SK-N-SH (cell line): ENCODE measurements around the gene CELF2. TPM values are rescaled to one million over a fixed set of nuclear protein-coding genes. Genes with fewer than 3 reads are reported as not detected.

Experiments
- CTCF ChIA-PET: fragments of 300-600, 350-600 bp; formaldehyde crosslinking; extraction: SDS; loops from one replicate; lab custom pipeline; 2021; lab: Yijun Ruan, JAX
- POLR2A ChIA-PET: fragments of 350-600 bp; sonication (Branson Sonifier 250); formaldehyde crosslinking; extraction: SDS; loops from one replicate; lab custom pipeline; 2020; ENCODE audit warnings: antibody characterized with exemption, inconsistent platforms; lab: Yijun Ruan, JAX
- DNase-seq: peaks from one replicate; pipeline ENCODE4 v3.0.0; 2012
- H2AFZ ChIP-seq: fragments of 200-600 bp; sonication (generic); 2 replicates; pipeline ENCODE4 v1.8.1; 2016; ENCODE audit warnings: antibody characterized with exemption, mild to moderate bottlenecking, low read depth
- H3F3A ChIP-seq: fragments of 200-600 bp; sonication (generic); replicated peaks from 2 replicates; pipeline ENCODE3; 2016; ENCODE audit warnings: antibody characterized with exemption, mild to moderate bottlenecking; ENCODE audit not compliant: insufficient read depth
- H3K27ac ChIP-seq, 2 experiments: fragments of 200-500 bp in 1 of 2; fragments of 200-600 bp in 1 of 2; sonication (Bioruptor generic) in 1 of 2; sonication (generic), shearing (Covaris generic) in 1 of 2; 2 replicates each; pipeline versions ENCODE4 v1.5.1 to v1.6.1; 2014 to 2016; ENCODE audit warnings: low read depth in 2 of 2, inconsistent platforms in 1 of 2, low read length in 1 of 2, mild to moderate bottlenecking in 1 of 2, mixed read lengths in 1 of 2
- H3K27me3 ChIP-seq: fragments of 200-600 bp; sonication (generic), shearing (Covaris generic); 2 replicates; pipeline ENCODE4 v1.6.1; 2016; ENCODE audit warnings: mixed run types; ENCODE audit not compliant: insufficient read depth
- H3K36me3 ChIP-seq, 2 experiments: fragments of 200-500 bp in 1 of 2; fragments of 200-600 bp in 1 of 2; sonication (Bioruptor generic) in 1 of 2; sonication (generic) in 1 of 2; replicated peaks in 1 of 2; 2 replicates each; pipeline versions ENCODE3 to v1.5.1; 2014 to 2016; ENCODE audit warnings: low read length in 1 of 2, mild to moderate bottlenecking in 1 of 2; ENCODE audit not compliant: insufficient read depth in 2 of 2, control insufficient read depth in 1 of 2
- H3K4me1 ChIP-seq, 2 experiments: fragments of 200-500 bp in 1 of 2; fragments of 200-600 bp in 1 of 2; sonication (Bioruptor generic) in 1 of 2; sonication (generic), shearing (Covaris generic) in 1 of 2; 2 replicates each; pipeline versions ENCODE4 v1.5.1 to v1.6.1; 2014 to 2016; ENCODE audit warnings: low read depth in 1 of 2, low read length in 1 of 2, mixed run types in 1 of 2; ENCODE audit not compliant: insufficient read depth in 2 of 2, control insufficient read depth in 1 of 2
- H3K4me2 ChIP-seq: fragments of 200-600 bp; sonication (generic), shearing (Covaris generic); 2 replicates; pipeline ENCODE4 v1.6.1; 2017; ENCODE audit warnings: mixed run types
- H3K4me3 ChIP-seq, 2 experiments: fragments of 200-500 bp in 1 of 2; fragments of 200-600 bp in 1 of 2; sonication (Bioruptor generic) in 1 of 2; sonication (generic), shearing (Covaris generic) in 1 of 2; 2 replicates each; pipeline versions ENCODE4 v1.5.1 to v1.8.1; 2014 to 2016; ENCODE audit warnings: low read depth in 2 of 2, inconsistent platforms in 1 of 2, low read length in 1 of 2, mild to moderate bottlenecking in 1 of 2, mixed read lengths in 1 of 2, moderate library complexity in 1 of 2
- H3K79me2 ChIP-seq: fragments of 200-600 bp; sonication (generic); 2 replicates; pipeline ENCODE4 v1.8.1; 2017; ENCODE audit warnings: mild to moderate bottlenecking; ENCODE audit not compliant: insufficient read depth
- H3K9ac ChIP-seq: fragments of 200-600 bp; sonication (generic); 2 replicates; pipeline ENCODE4 v1.6.1; 2017; ENCODE audit warnings: mixed run types
- H3K9me2 ChIP-seq: fragments of 200-600 bp; sonication (generic); 2 replicates; pipeline ENCODE4 v1.6.1; 2017; ENCODE audit warnings: mixed run types
- H3K9me3 ChIP-seq: fragments of 200-600 bp; sonication (generic); 2 replicates; pipeline ENCODE4 v1.6.1; 2017; ENCODE audit warnings: mixed run types, mild to moderate bottlenecking, moderate library complexity
- H4K20me1 ChIP-seq: fragments of 200-600 bp; sonication (generic); 2 replicates; pipeline ENCODE4 v1.6.1; 2017; ENCODE audit warnings: mild to moderate bottlenecking, mixed run types; ENCODE audit not compliant: insufficient read depth
- CHD2 ChIP-seq: fragments of 150-350 bp; IDR thresholded peaks from 2 replicates; pipeline ENCODE4 v1.6.1; 2018; ENCODE audit warnings: low read length; ENCODE audit not compliant: partially characterized antibody
- FOXJ3 ChIP-seq: sonication (generic); formaldehyde crosslinking; IDR thresholded peaks from 2 replicates; pipeline ENCODE4 v1.5.1; 2020; ENCODE audit warnings: mild to moderate bottlenecking, missing genetic modification reagents
- GABPA ChIP-seq: IDR thresholded peaks from 2 replicates; pipeline ENCODE4 v1.4.0; 2012; ENCODE audit warnings: low read depth, mild to moderate bottlenecking
- GATA2 ChIP-seq: sonication (generic); formaldehyde crosslinking; IDR thresholded peaks from 2 replicates; pipeline ENCODE4 v1.5.0; 2020; ENCODE audit warnings: mild to moderate bottlenecking, missing genetic modification reagents
- JUND ChIP-seq: IDR thresholded peaks from 2 replicates; pipeline ENCODE4 v1.4.0; 2012
- MEF2A ChIP-seq: IDR thresholded peaks from 2 replicates; pipeline ENCODE4 v1.4.0; 2012; ENCODE audit warnings: low read depth, borderline replicate concordance
- NFIC ChIP-seq: IDR thresholded peaks from 2 replicates; pipeline ENCODE4 v1.4.0; 2012; ENCODE audit warnings: borderline replicate concordance
- NRF1 ChIP-seq: IDR thresholded peaks from 2 replicates; pipeline ENCODE4 v1.6.1; 2012; ENCODE audit warnings: low read depth, mild to moderate bottlenecking, low read length
- RAD21 ChIP-seq: IDR thresholded peaks from 2 replicates; pipeline ENCODE4 v1.6.1; 2012; ENCODE audit warnings: mild to moderate bottlenecking, low read length
- RCOR1 ChIP-seq: fragments of 150-350 bp; IDR thresholded peaks from 2 replicates; pipeline ENCODE4 v1.6.1; 2017; ENCODE audit warnings: antibody characterized with exemption, low read length
- RFX5 ChIP-seq: IDR thresholded peaks from 2 replicates; pipeline ENCODE4 v1.6.1; 2012; ENCODE audit warnings: mild to moderate bottlenecking, improper control_type of control experiment, low read length
- RXRA ChIP-seq: IDR thresholded peaks from 2 replicates; pipeline ENCODE4 v1.4.0; 2012; ENCODE audit warnings: low read depth, mild to moderate bottlenecking, borderline replicate concordance
- SIN3A ChIP-seq: IDR thresholded peaks from 2 replicates; pipeline ENCODE4 v1.6.1; 2012; ENCODE audit warnings: low read depth, mild to moderate bottlenecking, low read length, moderate library complexity, borderline replicate concordance
- TAF1 ChIP-seq: IDR thresholded peaks from 2 replicates; pipeline ENCODE4 v1.6.1; 2012; ENCODE audit warnings: low read depth, mild to moderate bottlenecking, low read length, moderate library complexity, borderline replicate concordance
- TCF12 ChIP-seq: IDR thresholded peaks from 2 replicates; pipeline ENCODE4 v1.4.0; 2012
- TEAD4 ChIP-seq: IDR thresholded peaks from 2 replicates; pipeline ENCODE4 v1.4.0; 2012; ENCODE audit warnings: mild to moderate bottlenecking, borderline replicate concordance; ENCODE audit not compliant: insufficient read depth
- YY1 ChIP-seq: IDR thresholded peaks from 2 replicates; pipeline ENCODE4 v1.4.0; 2012; ENCODE audit warnings: low read depth, mild to moderate bottlenecking
- WGBS: methylation state at CpG from one replicate; pipeline ENCODE4 v1.1.6; 2017; ENCODE audit warnings: low lambda C conversion rate; 5-methylcytosine and 5-hydroxymethylcytosine counted together
- polyA plus RNA-seq, 3 experiments: library from polyadenylated mRNA; depleted of rRNA; stranded (reverse); fragments of >200 nt; gene quantifications; 2 replicates each; pipeline ENCODE4 v1.2.3, GENCODE V29; 2012
- TF ChIP-seq, protein P1 (sequence below): IDR thresholded peaks from 2 replicates; pipeline ENCODE4 v1.4.0; 2012; ENCODE audit warnings: low read depth
- TF ChIP-seq, protein P2 (sequence below): IDR thresholded peaks from 2 replicates; pipeline ENCODE4 v1.4.0; 2012; ENCODE audit warnings: low read depth, borderline replicate concordance
- TF ChIP-seq, protein P3 (sequence below): fragments of 200-600 bp; sonication (generic); IDR thresholded peaks from 2 replicates; pipeline ENCODE4 v1.6.1; 2017; ENCODE audit warnings: antibody characterized with exemption, mild to moderate bottlenecking, moderate library complexity

CELF2 gene
- polyA plus RNA-seq, 1 of the 3 experiments (the other 2 are of a cell fraction) = 0.03 TPM

- no peak overlapping the region for H2AFZ ChIP-seq
- TF ChIP-seq, protein P1, sequence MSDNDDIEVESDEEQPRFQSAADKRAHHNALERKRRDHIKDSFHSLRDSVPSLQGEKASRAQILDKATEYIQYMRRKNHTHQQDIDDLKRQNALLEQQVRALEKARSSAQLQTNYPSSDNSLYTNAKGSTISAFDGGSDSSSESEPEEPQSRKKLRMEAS = no peak
- TF ChIP-seq, protein P2, sequence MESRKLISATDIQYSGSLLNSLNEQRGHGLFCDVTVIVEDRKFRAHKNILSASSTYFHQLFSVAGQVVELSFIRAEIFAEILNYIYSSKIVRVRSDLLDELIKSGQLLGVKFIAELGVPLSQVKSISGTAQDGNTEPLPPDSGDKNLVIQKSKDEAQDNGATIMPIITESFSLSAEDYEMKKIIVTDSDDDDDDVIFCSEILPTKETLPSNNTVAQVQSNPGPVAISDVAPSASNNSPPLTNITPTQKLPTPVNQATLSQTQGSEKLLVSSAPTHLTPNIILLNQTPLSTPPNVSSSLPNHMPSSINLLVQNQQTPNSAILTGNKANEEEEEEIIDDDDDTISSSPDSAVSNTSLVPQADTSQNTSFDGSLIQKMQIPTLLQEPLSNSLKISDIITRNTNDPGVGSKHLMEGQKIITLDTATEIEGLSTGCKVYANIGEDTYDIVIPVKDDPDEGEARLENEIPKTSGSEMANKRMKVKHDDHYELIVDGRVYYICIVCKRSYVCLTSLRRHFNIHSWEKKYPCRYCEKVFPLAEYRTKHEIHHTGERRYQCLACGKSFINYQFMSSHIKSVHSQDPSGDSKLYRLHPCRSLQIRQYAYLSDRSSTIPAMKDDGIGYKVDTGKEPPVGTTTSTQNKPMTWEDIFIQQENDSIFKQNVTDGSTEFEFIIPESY = no peak
- no peak for TF ChIP-seq NFIC
- no peak for TF ChIP-seq YY1
- TF ChIP-seq SIN3A = no peak
- TF ChIP-seq, protein P3, sequence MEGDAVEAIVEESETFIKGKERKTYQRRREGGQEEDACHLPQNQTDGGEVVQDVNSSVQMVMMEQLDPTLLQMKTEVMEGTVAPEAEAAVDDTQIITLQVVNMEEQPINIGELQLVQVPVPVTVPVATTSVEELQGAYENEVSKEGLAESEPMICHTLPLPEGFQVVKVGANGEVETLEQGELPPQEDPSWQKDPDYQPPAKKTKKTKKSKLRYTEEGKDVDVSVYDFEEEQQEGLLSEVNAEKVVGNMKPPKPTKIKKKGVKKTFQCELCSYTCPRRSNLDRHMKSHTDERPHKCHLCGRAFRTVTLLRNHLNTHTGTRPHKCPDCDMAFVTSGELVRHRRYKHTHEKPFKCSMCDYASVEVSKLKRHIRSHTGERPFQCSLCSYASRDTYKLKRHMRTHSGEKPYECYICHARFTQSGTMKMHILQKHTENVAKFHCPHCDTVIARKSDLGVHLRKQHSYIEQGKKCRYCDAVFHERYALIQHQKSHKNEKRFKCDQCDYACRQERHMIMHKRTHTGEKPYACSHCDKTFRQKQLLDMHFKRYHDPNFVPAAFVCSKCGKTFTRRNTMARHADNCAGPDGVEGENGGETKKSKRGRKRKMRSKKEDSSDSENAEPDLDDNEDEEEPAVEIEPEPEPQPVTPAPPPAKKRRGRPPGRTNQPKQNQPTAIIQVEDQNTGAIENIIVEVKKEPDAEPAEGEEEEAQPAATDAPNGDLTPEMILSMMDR = no peak
- TF ChIP-seq MEF2A = no peak
- no peak for TF ChIP-seq RXRA
- TF ChIP-seq TAF1 = no peak
- no peak for TF ChIP-seq GATA2 (CRISPR knock-in tag)
- no peak for TF ChIP-seq RFX5
- no peak for TF ChIP-seq NRF1
- H3K36me3 ChIP-seq = no peaks in the 10 kb centered on the region
- H3F3A ChIP-seq = no peaks in the 10 kb centered on the region
- H4K20me1 ChIP-seq = no peaks in the 10 kb centered on the region
- no peak overlapping the region for H3K4me2 ChIP-seq
- no peaks in the 10 kb centered on the region for H3K9me3 ChIP-seq
- no peak overlapping the region for H3K9ac ChIP-seq
- no peak for DNase-seq
- no peaks in the 10 kb centered on the region for H3K4me1 ChIP-seq
- ChIA-PET POLR2A (no interaction called here), CTCF (no interaction called here)
- no peak overlapping the region for H3K4me3 ChIP-seq
- no peaks in the 10 kb centered on the region for H3K9me2 ChIP-seq
- 40% methylated on average over 2 of the region's 2 CpGs for whole genome bisulfite sequencing
- H3K79me2 ChIP-seq = no peaks in the 10 kb centered on the region
- no peaks in the 10 kb centered on the region for H3K27me3 ChIP-seq
- H3K27ac ChIP-seq = no peak overlapping the region
Measured at GRCh38 chr10:11245095-11245479, 227.4 kb downstream of the CELF2 start.

- Histone ChIP-seq H3K36me3 (no peaks in the 10 kb centered on the region), H3K79me2 (no peaks in the 10 kb centered on the region), H3K4me2 (no peak overlapping the region), H3K9me3 (no peaks in the 10 kb centered on the region), H3K4me1 (no peaks in the 10 kb centered on the region), H3K27ac (no peak overlapping the region), H3K4me3 (no peak overlapping the region), H3K9me2 (no peaks in the 10 kb centered on the region), H4K20me1 (no peaks in the 10 kb centered on the region), H3K9ac (no peak overlapping the region), H3F3A (no peaks in the 10 kb centered on the region), H3K27me3 (no peaks in the 10 kb centered on the region), H2AFZ (no peak overlapping the region)
- DNase-seq = no peak
- 58% methylated on average over 6 of the region's 8 CpGs for WGBS
- ChIA-PET POLR2A (no interaction called here), CTCF (no interaction called here)
- TF ChIP-seq RCOR1 (no peak), FOXJ3 (CRISPR knock-in tag) (no peak), GATA2 (CRISPR knock-in tag) (no peak), TEAD4 (no peak), RAD21 (no peak), TCF12 (no peak), CHD2 (no peak), GABPA (no peak), JUND (no peak), RXRA (no peak), RFX5 (no peak), NRF1 (no peak)
- TF ChIP-seq, protein P3 = no peak
- TF ChIP-seq, protein P1 = no peak
Measured at GRCh38 chr10:11245510-11245909, 227.8 kb downstream of the CELF2 start.
